SU-DHL-6 (cell line): ENCODE results near the gene INAFM2.

Experiments used
- CTCF ChIP-seq: fragments of 200-600 bp; sonication (generic); IDR thresholded peaks from one replicate; pipeline ENCODE4 v1.5.1; 2017; ENCODE audit warnings: antibody characterized with exemption, mild to moderate bottlenecking, low read length, moderate library complexity; ENCODE audit not compliant: insufficient read depth, poor library complexity, severe bottlenecking
- EZH2phosphoT487 ChIP-seq: fragments of 200-600 bp; sonication (generic), shearing (Covaris generic); conservative IDR thresholded peaks from 2 replicates; pipeline ENCODE4 v1.6.1; 2018; ENCODE audit warnings: mild to moderate bottlenecking, antibody characterized with exemption, low read length, moderate library complexity, mixed read lengths

- TF ChIP-seq CTCF = no peak
- no peak for TF ChIP-seq EZH2phosphoT487
Observed at GRCh38 chr15:40349163-40349562, 25.7 kb downstream of the INAFM2 start.
